Measurements from ENCODE around the gene TNFRSF12A. TPM values are rescaled to one million over a fixed set of nuclear protein-coding genes. Genes with fewer than 3 reads are reported as not detected.

The TNFRSF12A gene
- total and polyA plus RNA-seq, 9 of the 15 experiments (the other 6 are each of a cell fraction or from before 2014, with no cell fraction given): 0.41 to 61.8 (median 26.5) TPM

DNA sequence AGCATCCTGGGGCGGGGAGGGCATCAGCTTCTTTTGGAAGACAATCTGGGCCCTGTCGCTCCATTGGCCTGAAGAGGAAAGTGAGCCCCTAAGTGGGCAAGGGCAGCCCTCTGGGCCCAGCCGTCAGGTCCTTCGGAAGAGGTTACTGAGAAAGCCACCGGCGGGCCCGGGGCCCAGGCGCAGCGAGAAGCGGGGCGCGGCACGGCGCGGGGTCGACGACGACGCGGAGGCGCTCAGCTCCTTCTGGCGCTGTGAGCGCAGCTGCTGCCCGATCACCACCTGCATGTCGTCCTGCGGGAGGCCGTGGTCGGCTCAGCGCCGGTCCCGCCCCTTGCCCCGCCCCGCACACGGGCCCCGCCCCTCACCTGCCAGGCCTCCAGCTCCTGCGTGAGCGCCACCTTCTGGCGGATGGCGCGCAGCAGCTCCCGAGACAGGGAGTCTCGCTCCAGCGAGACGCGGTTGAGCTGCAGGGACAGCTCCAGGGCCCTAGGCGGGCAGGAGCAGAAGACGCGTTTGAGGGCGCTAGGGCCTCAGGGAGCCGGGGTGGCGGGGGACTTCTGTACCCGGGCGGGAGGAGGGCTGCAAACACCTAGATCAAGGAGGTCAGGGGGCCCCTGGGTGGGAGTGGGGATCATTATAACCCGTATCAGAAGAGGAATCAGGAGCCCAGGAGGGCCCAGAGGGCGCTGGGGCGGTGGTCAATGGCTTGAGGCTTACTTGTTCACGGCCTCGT lies 8.0 kb downstream of the TNFRSF12A start (continued):
- peak; percentile 64 for TF ChIP-seq CCNT2 (IDR thresholded peaks at IDR 0.05; ENCODE audit: borderline replicate concordance, extremely low read depth, insufficient read length, low read depth, low read length)
- TF ChIP-seq, protein P1, sequence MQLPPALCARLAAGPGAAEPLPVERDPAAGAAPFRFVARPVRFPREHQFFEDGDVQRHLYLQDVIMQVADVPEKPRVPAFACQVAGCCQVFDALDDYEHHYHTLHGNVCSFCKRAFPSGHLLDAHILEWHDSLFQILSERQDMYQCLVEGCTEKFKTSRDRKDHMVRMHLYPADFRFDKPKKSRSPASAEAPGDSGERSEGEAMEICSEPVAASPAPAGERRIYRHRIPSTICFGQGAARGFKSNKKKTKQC (CRISPR knock-in tag; IDR thresholded peaks at IDR 0.05): peak; percentile 31; the same call in 1 of the 2 replicates
- TF ChIP-seq BRD4 (IDR thresholded peaks at IDR 0.05): no peak
- TF ChIP-seq CBX8 (IDR thresholded peaks at IDR 0.05; ENCODE audit: borderline replicate concordance, extremely low read depth, low read depth, low read length, poor library complexity, severe bottlenecking): no peak
- peak; percentile 66 for TF ChIP-seq POLR2G (IDR thresholded peaks at IDR 0.05; ENCODE audit: low read depth, low read length)
- no peak for TF ChIP-seq JUN (IDR thresholded peaks at IDR 0.05; ENCODE audit: borderline replicate concordance, low read depth, low read length)
- no peak for TF ChIP-seq JUN (CRISPR knock-in tag; IDR thresholded peaks at IDR 0.05; ENCODE audit: borderline replicate concordance)
- no peak for TF ChIP-seq ZSCAN32 (CRISPR knock-in tag; IDR thresholded peaks at IDR 0.05)
- TF ChIP-seq CBX5 (IDR thresholded peaks at IDR 0.05; ENCODE audit: borderline replicate concordance, low read depth): no peak
- TF ChIP-seq MAZ (CRISPR knock-in tag; conservative IDR thresholded peaks at IDR 0.05 in 1 of 2, IDR thresholded peaks at IDR 0.05 in 1 of 2): peak; percentile 43 to 92; a peak in 2 of 4 replicates
- no peak for TF ChIP-seq HNRNPLL (IDR thresholded peaks at IDR 0.05; ENCODE audit: low read depth, low read length, poor library complexity, severe bottlenecking)
- TF ChIP-seq, protein P2, sequence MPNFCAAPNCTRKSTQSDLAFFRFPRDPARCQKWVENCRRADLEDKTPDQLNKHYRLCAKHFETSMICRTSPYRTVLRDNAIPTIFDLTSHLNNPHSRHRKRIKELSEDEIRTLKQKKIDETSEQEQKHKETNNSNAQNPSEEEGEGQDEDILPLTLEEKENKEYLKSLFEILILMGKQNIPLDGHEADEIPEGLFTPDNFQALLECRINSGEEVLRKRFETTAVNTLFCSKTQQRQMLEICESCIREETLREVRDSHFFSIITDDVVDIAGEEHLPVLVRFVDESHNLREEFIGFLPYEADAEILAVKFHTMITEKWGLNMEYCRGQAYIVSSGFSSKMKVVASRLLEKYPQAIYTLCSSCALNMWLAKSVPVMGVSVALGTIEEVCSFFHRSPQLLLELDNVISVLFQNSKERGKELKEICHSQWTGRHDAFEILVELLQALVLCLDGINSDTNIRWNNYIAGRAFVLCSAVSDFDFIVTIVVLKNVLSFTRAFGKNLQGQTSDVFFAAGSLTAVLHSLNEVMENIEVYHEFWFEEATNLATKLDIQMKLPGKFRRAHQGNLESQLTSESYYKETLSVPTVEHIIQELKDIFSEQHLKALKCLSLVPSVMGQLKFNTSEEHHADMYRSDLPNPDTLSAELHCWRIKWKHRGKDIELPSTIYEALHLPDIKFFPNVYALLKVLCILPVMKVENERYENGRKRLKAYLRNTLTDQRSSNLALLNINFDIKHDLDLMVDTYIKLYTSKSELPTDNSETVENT (CRISPR knock-in tag; IDR thresholded peaks at IDR 0.05): no peak
- no peak for TF ChIP-seq ZNF444 (CRISPR knock-in tag; IDR thresholded peaks at IDR 0.05)
- 0 out of 2 replicates have a peak, but pooled peaks have one; percentile 25 for TF ChIP-seq ZNF263 (CRISPR knock-in tag; IDR thresholded peaks at IDR 0.05; ENCODE audit: borderline replicate concordance)
- no peak for TF ChIP-seq NFYB (IDR thresholded peaks at IDR 0.05; ENCODE audit: extremely low read depth, insufficient read length)
- TF ChIP-seq, protein P3, sequence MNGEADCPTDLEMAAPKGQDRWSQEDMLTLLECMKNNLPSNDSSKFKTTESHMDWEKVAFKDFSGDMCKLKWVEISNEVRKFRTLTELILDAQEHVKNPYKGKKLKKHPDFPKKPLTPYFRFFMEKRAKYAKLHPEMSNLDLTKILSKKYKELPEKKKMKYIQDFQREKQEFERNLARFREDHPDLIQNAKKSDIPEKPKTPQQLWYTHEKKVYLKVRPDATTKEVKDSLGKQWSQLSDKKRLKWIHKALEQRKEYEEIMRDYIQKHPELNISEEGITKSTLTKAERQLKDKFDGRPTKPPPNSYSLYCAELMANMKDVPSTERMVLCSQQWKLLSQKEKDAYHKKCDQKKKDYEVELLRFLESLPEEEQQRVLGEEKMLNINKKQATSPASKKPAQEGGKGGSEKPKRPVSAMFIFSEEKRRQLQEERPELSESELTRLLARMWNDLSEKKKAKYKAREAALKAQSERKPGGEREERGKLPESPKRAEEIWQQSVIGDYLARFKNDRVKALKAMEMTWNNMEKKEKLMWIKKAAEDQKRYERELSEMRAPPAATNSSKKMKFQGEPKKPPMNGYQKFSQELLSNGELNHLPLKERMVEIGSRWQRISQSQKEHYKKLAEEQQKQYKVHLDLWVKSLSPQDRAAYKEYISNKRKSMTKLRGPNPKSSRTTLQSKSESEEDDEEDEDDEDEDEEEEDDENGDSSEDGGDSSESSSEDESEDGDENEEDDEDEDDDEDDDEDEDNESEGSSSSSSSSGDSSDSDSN (IDR thresholded peaks at IDR 0.05; ENCODE audit: borderline replicate concordance in 1 of 2, low read depth in 2 of 2, low read length in 2 of 2): peak in 1 of 2 experiments; percentile 78; a peak in 2 of 4 replicates

Data from K562 (cell line).